SK-N-MC (cell line): ENCODE results near the gene AKT2.
"Not testable (repeated sequence)": the region's sequence is repeated elsewhere in the genome, so short reads cannot be mapped to it uniquely, and the experiment has no call there.

Experiments
- DNase-seq: peaks from one replicate; pipeline ENCODE4 v3.0.0-alpha.2; 2011; ENCODE audit warnings: low read depth, low spot score
- H3K27ac ChIP-seq: fragments of 200-600 bp; sonication (generic); 2 replicates; pipeline ENCODE4 v1.5.1; 2016; ENCODE audit warnings: mixed run types
- H3K36me3 ChIP-seq: fragments of 200-600 bp; sonication (generic); 2 replicates; pipeline ENCODE4 v1.6.1; 2017; ENCODE audit warnings: antibody characterized with exemption, low read length, mixed read lengths; ENCODE audit not compliant: insufficient read depth
- H3K4me3 ChIP-seq: fragments of 200-600 bp; sonication (generic); 2 replicates; pipeline ENCODE4 v1.5.1; 2016
- H3K9ac ChIP-seq: fragments of 200-600 bp; sonication (generic); 2 replicates; pipeline ENCODE4 v1.8.0; 2017; ENCODE audit warnings: mixed run types, mixed read lengths; ENCODE audit not compliant: insufficient read length
- H3K9me3 ChIP-seq: fragments of 200-600 bp; sonication (generic); 2 replicates; pipeline ENCODE4 v1.6.1; 2017; ENCODE audit warnings: low read depth, mild to moderate bottlenecking, antibody characterized with exemption, low read length, moderate library complexity, mixed read lengths
- EZH2 ChIP-seq: fragments of 200-600 bp; sonication (generic); IDR thresholded peaks from one replicate; pipeline ENCODE4 v1.6.1; 2017; ENCODE audit warnings: antibody characterized with exemption
- FOXP2 ChIP-seq: optimal IDR thresholded peaks from 2 replicates; pipeline ENCODE3; 2011; ENCODE audit warnings: mild to moderate bottlenecking, moderate library complexity; ENCODE audit not compliant: insufficient read depth; ENCODE audit errors: extremely low read length, control extremely low read depth
- POLR2AphosphoS5 ChIP-seq: IDR thresholded peaks from 2 replicates; pipeline ENCODE4 v1.6.1; 2012; ENCODE audit warnings: mild to moderate bottlenecking, low read depth, low read length, borderline replicate concordance

The AKT2 gene

GRCh38 chr19:40220674-40221073 lies 64.5 kb downstream of the AKT2 start:
- Histone ChIP-seq H3K27ac (no peak overlapping the region), H3K36me3 (no peaks in the 10 kb centered on the region), H3K9me3 (no peaks in the 10 kb centered on the region), H3K4me3 (no peak overlapping the region), H3K9ac (no peak overlapping the region)
- TF ChIP-seq POLR2AphosphoS5 (no peak), EZH2 (no peak), FOXP2 (no peak)
- no peak for DNase-seq

GRCh38 chr19:40219721-40220276 lies 65.3 kb downstream of the AKT2 start:
- TF ChIP-seq FOXP2: no peak
- no peak for TF ChIP-seq POLR2AphosphoS5
- no peak for TF ChIP-seq EZH2
- H3K4me3 ChIP-seq: no peak overlapping the region
- no peaks in the 10 kb centered on the region for H3K9me3 ChIP-seq
- H3K36me3 ChIP-seq: no peaks in the 10 kb centered on the region
- no peak for DNase-seq
- no peak overlapping the region for H3K27ac ChIP-seq
- H3K9ac ChIP-seq: no peak overlapping the region

GRCh38 chr19:40219029-40219428 lies 66.1 kb downstream of the AKT2 start:
- H3K9ac ChIP-seq, H3K36me3 ChIP-seq, H3K9me3 ChIP-seq, H3K4me3 ChIP-seq, H3K27ac ChIP-seq, DNase-seq: not testable (repeated sequence)

- Histone ChIP-seq H3K27ac (no peak within 1 kb of the TSS), H3K36me3 (no peaks in the 10 kb centered on the region), H3K4me3 (no peak within 1 kb of the TSS), H3K9ac (no peak within 1 kb of the TSS), H3K9me3 (no peaks in the 10 kb centered on the region)
- TF ChIP-seq FOXP2: no peak
- TF ChIP-seq POLR2AphosphoS5: no peak
- no peak for TF ChIP-seq EZH2
- DNase-seq: no peak
Observed at GRCh38 chr19:40217934-40218890, 66.9 kb downstream of the AKT2 start, which contains the start of gene TTC9B. TSS of gene TTC9B (minus strand) at chr19:40218384. CDS start at chr19:40218381, 3 bp downstream.

GRCh38 chr19:40217027-40217810 lies 67.9 kb downstream of the AKT2 start:
- H3K4me3 ChIP-seq: no peak overlapping the region
- no peaks in the 10 kb centered on the region for H3K9me3 ChIP-seq
- no peak overlapping the region for H3K9ac ChIP-seq
- H3K36me3 ChIP-seq: no peaks in the 10 kb centered on the region
- H3K27ac ChIP-seq: no peak overlapping the region
- TF ChIP-seq EZH2 (no peak), POLR2AphosphoS5 (no peak), FOXP2 (no peak)
- no peak for DNase-seq

- TF ChIP-seq EZH2 (no peak), POLR2AphosphoS5 (no peak), FOXP2 (no peak)
- Histone ChIP-seq H3K9ac (no peak overlapping the region), H3K4me3 (no peak overlapping the region), H3K36me3 (no peaks in the 10 kb centered on the region), H3K27ac (no peak overlapping the region), H3K9me3 (no peaks in the 10 kb centered on the region)
- no peak for DNase-seq
Observed at GRCh38 chr19:40216777-40217026, 68.4 kb downstream of the AKT2 start.

GRCh38 chr19:40216013-40216776 lies 69.0 kb downstream of the AKT2 start:
- Histone ChIP-seq H3K9ac (no peak overlapping the region), H3K36me3 (no peaks in the 10 kb centered on the region), H3K4me3 (no peak overlapping the region), H3K27ac (no peak overlapping the region), H3K9me3 (no peaks in the 10 kb centered on the region)
- no peak for DNase-seq
- TF ChIP-seq FOXP2 (no peak), POLR2AphosphoS5 (no peak), EZH2 (no peak)

- H3K9me3 ChIP-seq: no peaks in the 10 kb centered on the region
- no peak for DNase-seq
- no peak overlapping the region for H3K9ac ChIP-seq
- no peak overlapping the region for H3K27ac ChIP-seq
- H3K36me3 ChIP-seq: no peaks in the 10 kb centered on the region
- TF ChIP-seq FOXP2 (no peak), EZH2 (no peak), POLR2AphosphoS5 (no peak)
- H3K4me3 ChIP-seq: no peak overlapping the region
Observed at GRCh38 chr19:40214936-40215335, 70.2 kb downstream of the AKT2 start.
